B cell (primary cell): ENCODE results near the gene OR2T34.

Source experiments
- CTCF ChIP-seq: fragments of 200-600 bp; IDR thresholded peaks from one replicate; pipeline ENCODE4 v1.8.0; 2022; ENCODE audit warnings: antibody characterized with exemption, mild to moderate bottlenecking
- EZH2 ChIP-seq: IDR thresholded peaks from 2 replicates; pipeline ENCODE4 v1.6.1; 2012; ENCODE audit warnings: borderline replicate concordance, low read depth, mild to moderate bottlenecking, moderate library complexity, low read length; ENCODE audit not compliant: insufficient read depth, poor library complexity, severe bottlenecking

- TF ChIP-seq CTCF = no peak
- no peak for TF ChIP-seq EZH2
Measured at GRCh38 chr1:248610301-248610700, 35.7 kb upstream of the OR2T34 start.
